ENCODE results near the gene KDF1. TPM values are rescaled to one million over a fixed set of nuclear protein-coding genes. Genes with fewer than 3 reads are reported as not detected.

Gene KDF1
- total and polyA plus RNA-seq, 2 of the 13 experiments (the other 11 are each of a cell fraction or from before 2014, with no cell fraction given), result 1.9 to 4.9 TPM

DNA sequence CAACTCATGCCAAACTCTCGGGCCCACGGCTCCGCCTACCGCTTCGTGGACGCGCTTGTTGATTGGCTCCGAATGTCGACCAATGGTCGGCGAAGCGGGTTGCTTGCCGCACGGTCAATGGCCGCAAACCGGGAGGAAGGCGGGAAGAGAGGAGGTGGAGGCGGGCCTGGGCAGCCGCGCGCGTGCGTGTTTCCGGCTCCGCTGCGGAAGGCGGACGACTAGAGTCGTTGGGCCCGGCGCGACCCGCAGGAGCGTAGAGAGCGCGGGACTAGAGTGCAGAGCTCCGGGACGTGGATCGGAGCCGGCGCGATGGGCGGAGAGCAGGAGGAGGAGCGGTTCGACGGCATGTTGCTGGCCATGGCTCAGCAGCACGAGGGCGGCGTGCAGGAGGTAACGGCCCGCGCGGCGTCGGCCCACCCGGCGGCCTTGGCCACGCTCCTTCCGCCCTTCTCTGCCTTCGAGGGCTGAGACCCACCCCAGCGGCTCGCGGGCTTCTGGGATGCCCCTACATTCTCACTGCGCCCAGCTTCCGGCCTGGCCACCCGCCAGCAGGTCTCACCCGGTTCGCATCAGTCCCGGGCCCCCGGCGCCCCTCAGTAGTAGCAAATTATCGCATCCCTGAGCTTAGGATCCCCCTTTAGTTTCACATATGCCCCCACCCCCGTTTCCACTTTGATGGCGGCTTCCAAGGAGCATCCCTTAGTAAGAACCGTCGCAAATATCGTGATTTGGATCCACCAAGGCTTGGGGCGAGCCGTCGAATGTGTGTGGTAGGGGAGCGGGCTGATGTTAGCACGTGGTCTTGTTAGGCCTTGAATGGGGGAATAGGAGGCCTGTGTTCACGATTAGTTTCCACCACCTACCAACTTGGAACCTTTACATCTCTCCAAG lies 38.5 kb downstream of the KDF1 start, which contains the start of gene NUDC (continued):
- peak; percentile 76 for TF ChIP-seq ZNF280B (CRISPR knock-in tag; IDR thresholded peaks at IDR 0.05; ENCODE audit: borderline replicate concordance)
- TF ChIP-seq SNRNP70 (IDR thresholded peaks at IDR 0.05; ENCODE audit: low read depth, low read length), result no peak
- no peak for TF ChIP-seq RFXANK (CRISPR knock-in tag; IDR thresholded peaks at IDR 0.05)
- no peak; the same call in 1 of the 2 replicates for TF ChIP-seq ZFP1 (CRISPR knock-in tag; IDR thresholded peaks at IDR 0.05)
- TF ChIP-seq TAF1 (CRISPR knock-in tag; IDR thresholded peaks at IDR 0.05), result peak; percentile 95
- no peak for TF ChIP-seq KDM6A (CRISPR knock-in tag; IDR thresholded peaks at IDR 0.05; ENCODE audit: low read depth)
- peak; percentile 68; the same call in 1 of the 2 replicates for TF ChIP-seq ZNF451 (CRISPR knock-in tag; IDR thresholded peaks at IDR 0.05)
- peak; percentile 88 for TF ChIP-seq SPEN (CRISPR knock-in tag; IDR thresholded peaks at IDR 0.05; ENCODE audit: low read depth)
- TF ChIP-seq CHD2 (IDR thresholded peaks at IDR 0.05; ENCODE audit: low read depth, low read length), result 0 out of 2 replicates have a peak, but pooled peaks have one; percentile 27
- peak; percentile 75; the same call in 1 of the 2 replicates for TF ChIP-seq ZNF580 (CRISPR knock-in tag; IDR thresholded peaks at IDR 0.05; ENCODE audit: borderline replicate concordance, low read depth)
- no peak for TF ChIP-seq ZBTB49 (CRISPR knock-in tag; IDR thresholded peaks at IDR 0.05; ENCODE audit: borderline replicate concordance)
- TF ChIP-seq POLR2AphosphoS2 (IDR thresholded peaks at IDR 0.05; ENCODE audit: low read depth, low read length), result no peak
- TF ChIP-seq HDAC6 (IDR thresholded peaks at IDR 0.05; ENCODE audit: low read depth, low read length), result no peak
- no peak for TF ChIP-seq ZNF660 (CRISPR knock-in tag; IDR thresholded peaks at IDR 0.05; ENCODE audit: borderline replicate concordance, low read depth)
- peak; percentile 78 for TF ChIP-seq SRSF1 (optimal IDR thresholded peaks at IDR 0.05; ENCODE audit: low read depth, low read length)
- TF ChIP-seq ZNF317 (CRISPR knock-in tag; IDR thresholded peaks at IDR 0.05), result peak; percentile 84
- no peak for TF ChIP-seq ZFP36L1 (CRISPR knock-in tag; IDR thresholded peaks at IDR 0.05)
- TF ChIP-seq FLYWCH1 (CRISPR knock-in tag; IDR thresholded peaks at IDR 0.05), result no peak
- TF ChIP-seq ZNF512 (CRISPR knock-in tag; IDR thresholded peaks at IDR 0.05), result no peak
